Progenitor cell of endocrine pancreas (in vitro differentiated cells): ENCODE results near the gene NR3C1. TPM values are rescaled to one million over a fixed set of nuclear protein-coding genes. Genes with fewer than 3 reads are reported as not detected.

Experiments used
- DNase-seq: peaks from one replicate; pipeline ENCODE4 v3.0.0; 2021; ENCODE audit warnings: low spot score; ENCODE audit not compliant: unreplicated experiment
- H3K27ac Mint-ChIP-seq: 2 replicates; pipeline ENCODE4 v1.8.0; 2021; ENCODE audit warnings: mild to moderate bottlenecking, moderate library complexity, mixed read lengths
- H3K27me3 Mint-ChIP-seq: 2 replicates; pipeline ENCODE4 v1.8.0; 2021; ENCODE audit warnings: mixed read lengths
- H3K36me3 Mint-ChIP-seq: 2 replicates; pipeline ENCODE4 v1.8.0; 2022; ENCODE audit warnings: mixed read lengths; ENCODE audit not compliant: insufficient read depth
- H3K4me1 Mint-ChIP-seq: 2 replicates; pipeline ENCODE4 v1.8.0; 2021; ENCODE audit warnings: low read depth, mixed read lengths
- H3K4me3 Mint-ChIP-seq: 2 replicates; pipeline ENCODE4 v1.8.0; 2021; ENCODE audit warnings: low read depth, mild to moderate bottlenecking, moderate library complexity, mixed read lengths
- H3K9me3 Mint-ChIP-seq: 2 replicates; pipeline ENCODE4 v1.8.0; 2021; ENCODE audit warnings: low read depth, mixed read lengths
- total RNA-seq: library from RNA; stranded (reverse); gene quantifications from 2 replicates; pipeline ENCODE4 v1.2.1, GENCODE V29; 2021
- TF ChIP-seq, protein P1 (sequence below): fragments of 200-600 bp; sonication (generic); IDR thresholded peaks from one replicate; pipeline ENCODE4 v1.5.0; 2021; ENCODE audit warnings: antibody characterized with exemption, mild to moderate bottlenecking; ENCODE audit not compliant: unreplicated experiment

The NR3C1 gene
- total RNA-seq, 1 donor from 2014 or later, result 6.7 TPM

DNA sequence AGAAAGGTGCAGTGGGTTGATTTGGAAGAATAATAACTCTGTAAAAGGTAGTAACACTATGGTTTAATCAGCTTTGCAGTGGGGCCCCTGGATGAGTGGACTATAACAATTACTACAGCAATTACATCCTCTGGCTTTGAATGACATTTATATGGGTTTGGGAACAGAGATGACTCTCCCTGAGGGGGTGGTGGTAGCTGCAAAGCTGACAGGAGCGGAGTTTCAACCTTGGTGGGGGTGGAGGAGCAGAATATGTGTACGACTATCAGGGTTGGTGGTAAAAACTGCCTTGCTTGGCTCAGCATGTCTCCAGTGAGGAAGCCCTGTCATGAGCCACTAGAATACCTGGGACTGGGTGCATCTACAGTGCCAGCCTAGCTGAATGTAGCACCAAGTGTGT, 28.3 kb upstream of the NR3C1 start:
- H3K27ac Mint-ChIP-seq, result no peak overlapping the region
- no peaks in the 10 kb centered on the region for H3K36me3 Mint-ChIP-seq
- H3K4me3 Mint-ChIP-seq, result no peak overlapping the region
- no peak for DNase-seq
- H3K27me3 Mint-ChIP-seq, result peaks cover 3% of the 10 kb centered on the region
- TF ChIP-seq, protein P1, sequence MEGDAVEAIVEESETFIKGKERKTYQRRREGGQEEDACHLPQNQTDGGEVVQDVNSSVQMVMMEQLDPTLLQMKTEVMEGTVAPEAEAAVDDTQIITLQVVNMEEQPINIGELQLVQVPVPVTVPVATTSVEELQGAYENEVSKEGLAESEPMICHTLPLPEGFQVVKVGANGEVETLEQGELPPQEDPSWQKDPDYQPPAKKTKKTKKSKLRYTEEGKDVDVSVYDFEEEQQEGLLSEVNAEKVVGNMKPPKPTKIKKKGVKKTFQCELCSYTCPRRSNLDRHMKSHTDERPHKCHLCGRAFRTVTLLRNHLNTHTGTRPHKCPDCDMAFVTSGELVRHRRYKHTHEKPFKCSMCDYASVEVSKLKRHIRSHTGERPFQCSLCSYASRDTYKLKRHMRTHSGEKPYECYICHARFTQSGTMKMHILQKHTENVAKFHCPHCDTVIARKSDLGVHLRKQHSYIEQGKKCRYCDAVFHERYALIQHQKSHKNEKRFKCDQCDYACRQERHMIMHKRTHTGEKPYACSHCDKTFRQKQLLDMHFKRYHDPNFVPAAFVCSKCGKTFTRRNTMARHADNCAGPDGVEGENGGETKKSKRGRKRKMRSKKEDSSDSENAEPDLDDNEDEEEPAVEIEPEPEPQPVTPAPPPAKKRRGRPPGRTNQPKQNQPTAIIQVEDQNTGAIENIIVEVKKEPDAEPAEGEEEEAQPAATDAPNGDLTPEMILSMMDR, result no peak
- no peaks in the 10 kb centered on the region for H3K4me1 Mint-ChIP-seq
- no peaks in the 10 kb centered on the region for H3K9me3 Mint-ChIP-seq

DNA sequence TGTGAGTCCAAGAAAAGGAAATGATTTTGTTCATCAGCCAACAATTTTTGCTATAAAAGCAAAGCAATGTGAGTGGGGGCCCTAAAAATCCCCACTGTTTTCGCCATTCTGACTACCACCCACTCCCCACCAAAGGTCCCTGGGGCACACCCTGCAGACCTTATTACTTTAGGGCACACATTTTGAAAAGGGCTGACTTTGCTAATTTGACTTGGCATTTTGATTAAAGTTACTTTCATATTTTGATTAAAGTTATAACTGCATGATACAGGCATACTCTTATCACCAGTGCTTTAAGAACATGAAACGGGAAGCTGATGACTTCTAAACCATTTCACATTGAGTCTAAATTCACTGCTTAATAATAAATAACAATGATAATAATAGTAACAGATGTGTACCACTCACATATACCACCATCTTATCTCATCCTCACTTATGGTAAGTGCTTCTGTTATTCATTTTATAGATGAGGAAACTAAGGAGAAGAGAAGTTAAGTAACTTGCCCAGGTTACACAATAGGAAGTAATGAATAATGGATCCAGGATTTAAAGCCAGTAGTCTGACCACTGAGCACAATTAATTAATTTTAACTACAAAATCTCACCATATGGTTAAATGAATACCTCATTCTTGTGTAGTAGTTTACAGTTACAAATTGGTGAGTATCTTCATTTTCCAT, 25.4 kb upstream of the NR3C1 start:
- no peaks in the 10 kb centered on the region for H3K27me3 Mint-ChIP-seq
- DNase-seq, result no peak
- no peaks in the 10 kb centered on the region for H3K4me1 Mint-ChIP-seq
- no peak overlapping the region for H3K27ac Mint-ChIP-seq
- TF ChIP-seq, protein P1, result no peak
- no peak overlapping the region for H3K4me3 Mint-ChIP-seq
- no peaks in the 10 kb centered on the region for H3K9me3 Mint-ChIP-seq
- no peaks in the 10 kb centered on the region for H3K36me3 Mint-ChIP-seq

DNA sequence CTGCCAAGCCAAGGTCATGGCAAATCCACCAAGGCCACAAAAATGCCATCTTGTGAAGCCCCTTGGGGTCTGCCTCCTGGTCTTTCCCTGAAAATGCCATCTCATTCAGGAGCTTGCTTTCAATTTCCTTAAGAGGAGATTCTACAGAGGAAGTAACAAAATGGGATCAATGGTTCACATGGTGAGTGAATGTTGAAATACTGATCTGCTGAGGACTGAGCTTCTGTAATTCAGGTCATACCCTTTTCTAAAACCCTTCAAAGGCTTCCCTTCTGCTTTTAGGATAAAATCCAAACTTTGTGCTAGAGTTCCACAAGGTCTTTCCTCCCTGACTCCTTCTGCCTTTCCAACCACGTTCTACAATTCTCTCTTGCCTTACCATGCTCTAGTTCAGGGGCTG, 24.7 kb upstream of the NR3C1 start:
- no peaks in the 10 kb centered on the region for H3K9me3 Mint-ChIP-seq
- no peaks in the 10 kb centered on the region for H3K4me1 Mint-ChIP-seq
- no peaks in the 10 kb centered on the region for H3K27me3 Mint-ChIP-seq
- H3K27ac Mint-ChIP-seq, result no peak overlapping the region
- no peak for DNase-seq
- H3K36me3 Mint-ChIP-seq, result no peaks in the 10 kb centered on the region
- TF ChIP-seq, protein P1, result no peak
- H3K4me3 Mint-ChIP-seq, result no peak overlapping the region

DNA sequence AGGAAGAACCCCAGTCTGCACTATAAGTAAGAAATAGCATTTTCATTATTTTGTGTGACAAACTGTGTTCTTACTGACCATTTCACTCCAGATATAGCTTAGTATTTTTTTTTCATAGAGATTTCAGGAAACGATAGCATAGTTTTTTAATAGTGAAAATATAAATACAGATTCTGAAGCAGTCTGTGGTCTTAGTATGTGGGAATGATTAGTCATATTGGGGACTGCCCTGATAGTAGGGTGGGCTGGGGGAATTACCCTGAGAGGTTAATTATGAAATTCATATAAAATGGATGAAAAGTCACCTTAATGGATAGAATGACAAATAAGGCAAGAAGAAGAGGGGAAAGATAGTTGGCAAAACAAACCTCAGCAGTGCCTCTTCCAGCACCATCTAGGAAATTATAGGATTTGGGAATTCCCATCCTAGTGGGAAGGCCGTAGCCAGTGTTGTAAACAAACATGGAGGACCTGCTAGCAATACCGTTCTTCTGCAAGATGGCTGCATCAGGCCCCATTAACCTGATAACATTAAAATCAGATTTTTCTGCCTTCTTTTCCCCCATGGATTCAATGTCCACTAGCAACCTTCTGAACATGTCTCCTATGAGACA, 23.7 kb upstream of the NR3C1 start:
- no peak for DNase-seq
- TF ChIP-seq, protein P1, result no peak
- Mint-ChIP-seq H3K4me3 (no peak overlapping the region), H3K36me3 (no peaks in the 10 kb centered on the region), H3K27me3 (no peaks in the 10 kb centered on the region), H3K4me1 (no peaks in the 10 kb centered on the region), H3K9me3 (no peaks in the 10 kb centered on the region), H3K27ac (no peak overlapping the region)

DNA sequence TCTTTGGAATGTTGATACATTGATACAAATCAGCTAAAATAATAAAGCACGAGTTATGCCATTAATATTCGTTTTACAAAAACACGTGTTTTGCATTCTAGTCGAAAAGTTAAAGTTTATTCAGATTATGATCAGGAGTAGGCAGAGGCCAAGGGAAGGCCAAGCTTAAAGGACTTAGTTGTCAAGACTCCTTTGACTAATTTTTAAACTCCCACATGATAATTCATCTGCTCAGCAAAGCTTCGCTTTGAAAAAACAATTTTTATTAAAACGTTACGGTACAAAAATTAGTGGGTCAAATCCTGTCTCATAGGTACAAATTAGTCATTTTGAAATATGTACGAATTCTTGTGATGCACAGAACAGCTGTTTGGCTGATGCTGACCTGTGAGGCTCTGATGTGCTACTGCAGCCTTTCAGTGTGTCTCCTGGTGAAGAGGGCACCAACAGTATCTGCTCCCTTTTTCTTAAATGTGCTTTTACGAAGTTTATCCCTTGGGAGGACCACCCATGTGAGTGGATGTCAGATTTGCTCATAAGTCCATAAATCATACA, 23.0 kb upstream of the NR3C1 start:
- TF ChIP-seq, protein P1, result no peak
- no peak for DNase-seq
- no peaks in the 10 kb centered on the region for H3K4me1 Mint-ChIP-seq
- no peak overlapping the region for H3K4me3 Mint-ChIP-seq
- H3K27ac Mint-ChIP-seq, result no peak overlapping the region
- H3K27me3 Mint-ChIP-seq, result no peaks in the 10 kb centered on the region
- H3K36me3 Mint-ChIP-seq, result no peaks in the 10 kb centered on the region
- no peaks in the 10 kb centered on the region for H3K9me3 Mint-ChIP-seq
